Mucosa of descending colon (tissue), 3 donors: Measurements from ENCODE around the gene MAP6. TPM values are rescaled to one million over a fixed set of nuclear protein-coding genes. Genes with fewer than 3 reads are reported as not detected.
A peak's percentile ranks its signal among the peaks of the same experiment; 100 is the strongest.

ENCODE experiments used
- ATAC-seq: fragments of 200-7000 bp; cut with Tn5 transposase; one replicate; pipeline ENCODE4 v1.9.1; 2020; ENCODE audit warnings: mild to moderate bottlenecking, moderate library complexity
- DNase-seq, 3 donors: peaks; one replicate each; pipeline ENCODE4 v3.0.0-alpha.2; 2020
- H3K36me3 ChIP-seq: fragments of 200-600 bp; one replicate; pipeline ENCODE4 v1.8.0; 2021; ENCODE audit warnings: low read depth, mild to moderate bottlenecking
- H3K4me1 ChIP-seq: fragments of 200-600 bp; one replicate; pipeline ENCODE4 v1.8.0; 2021; ENCODE audit warnings: low read depth, mild to moderate bottlenecking
- H3K4me3 ChIP-seq: fragments of 200-600 bp; one replicate; pipeline ENCODE4 v1.8.0; 2021; ENCODE audit warnings: mild to moderate bottlenecking
- H3K9me3 ChIP-seq: fragments of 200-600 bp; one replicate; pipeline ENCODE4 v1.8.0; 2021; ENCODE audit warnings: mild to moderate bottlenecking
- intact Hi-C, 2 donors: fragments of 100-400 bp; cut with DNase I in 1 of 2; cut with micrococcal nuclease in 1 of 2; formaldehyde crosslinking; loops; one replicate each; pipeline versions ENCODE4 v1.11.0 to v1.11.1; 2022; cut with DNase I, micrococcal nuclease
- total RNA-seq, 3 donors: library from RNA; stranded (reverse); fragmentation: NEBNext Ultra II Directional in 2 of 3; extraction: Animal tissue kit (Norgen Biotek cat#: 25700) in 2 of 3; gene quantifications; one replicate each; pipeline versions ENCODE4 v1.2.1 to v1.2.4, GENCODE V29; 2021 to 2023
- TF ChIP-seq, protein P1 (sequence below): fragments of 200-600 bp; IDR thresholded peaks from one replicate; pipeline ENCODE4 v1.8.0; 2022; ENCODE audit warnings: antibody characterized with exemption, mild to moderate bottlenecking
- donor health status: DM: no; HTN: no; CAD: no; lungs with moderate emphysema.
- donor health status: DM: no; HTN: no; CAD: no.
- donor health status: DM: no; HTN: yes; CAD: no.

The MAP6 gene
- total RNA-seq, 3 donors from 2014 or later = 0.84 to 17.7 (median 1.9) TPM

DNA sequence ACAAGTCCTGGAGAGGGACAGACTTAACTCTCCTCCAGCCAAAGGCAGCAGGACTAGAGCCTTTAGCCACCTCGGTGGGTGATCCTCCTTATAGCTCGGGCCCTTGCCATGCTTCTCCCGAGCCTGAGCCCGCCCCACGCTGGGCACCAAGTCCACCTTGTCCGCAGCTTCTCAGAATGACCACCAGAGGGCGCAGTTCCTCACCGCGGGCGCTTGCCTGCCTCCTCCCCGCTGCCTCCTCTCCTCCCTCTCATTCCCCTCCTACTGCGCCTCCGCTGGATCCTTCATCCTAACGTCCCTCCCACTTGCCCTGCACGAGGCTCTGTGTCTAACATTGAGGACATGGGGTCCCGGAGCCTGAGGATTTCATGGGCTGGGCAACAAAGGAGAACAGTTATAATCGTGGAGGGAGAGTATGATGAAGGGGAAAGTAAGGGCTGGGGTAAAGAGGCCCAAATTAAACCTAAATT is 37.5 kb upstream of the MAP6 start:
- DNase-seq = peak; percentile 71 to 79 (median 76)
- Histone ChIP-seq H3K4me1 (peaks cover 6% of the 10 kb centered on the region), H3K9me3 (no peaks in the 10 kb centered on the region), H3K4me3 (no peak overlapping the region), H3K36me3 (no peaks in the 10 kb centered on the region)
- intact Hi-C loops = no loop called here
- TF ChIP-seq, protein P1, sequence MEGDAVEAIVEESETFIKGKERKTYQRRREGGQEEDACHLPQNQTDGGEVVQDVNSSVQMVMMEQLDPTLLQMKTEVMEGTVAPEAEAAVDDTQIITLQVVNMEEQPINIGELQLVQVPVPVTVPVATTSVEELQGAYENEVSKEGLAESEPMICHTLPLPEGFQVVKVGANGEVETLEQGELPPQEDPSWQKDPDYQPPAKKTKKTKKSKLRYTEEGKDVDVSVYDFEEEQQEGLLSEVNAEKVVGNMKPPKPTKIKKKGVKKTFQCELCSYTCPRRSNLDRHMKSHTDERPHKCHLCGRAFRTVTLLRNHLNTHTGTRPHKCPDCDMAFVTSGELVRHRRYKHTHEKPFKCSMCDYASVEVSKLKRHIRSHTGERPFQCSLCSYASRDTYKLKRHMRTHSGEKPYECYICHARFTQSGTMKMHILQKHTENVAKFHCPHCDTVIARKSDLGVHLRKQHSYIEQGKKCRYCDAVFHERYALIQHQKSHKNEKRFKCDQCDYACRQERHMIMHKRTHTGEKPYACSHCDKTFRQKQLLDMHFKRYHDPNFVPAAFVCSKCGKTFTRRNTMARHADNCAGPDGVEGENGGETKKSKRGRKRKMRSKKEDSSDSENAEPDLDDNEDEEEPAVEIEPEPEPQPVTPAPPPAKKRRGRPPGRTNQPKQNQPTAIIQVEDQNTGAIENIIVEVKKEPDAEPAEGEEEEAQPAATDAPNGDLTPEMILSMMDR = peak; percentile 88
- ATAC-seq = peak; percentile 100

DNA sequence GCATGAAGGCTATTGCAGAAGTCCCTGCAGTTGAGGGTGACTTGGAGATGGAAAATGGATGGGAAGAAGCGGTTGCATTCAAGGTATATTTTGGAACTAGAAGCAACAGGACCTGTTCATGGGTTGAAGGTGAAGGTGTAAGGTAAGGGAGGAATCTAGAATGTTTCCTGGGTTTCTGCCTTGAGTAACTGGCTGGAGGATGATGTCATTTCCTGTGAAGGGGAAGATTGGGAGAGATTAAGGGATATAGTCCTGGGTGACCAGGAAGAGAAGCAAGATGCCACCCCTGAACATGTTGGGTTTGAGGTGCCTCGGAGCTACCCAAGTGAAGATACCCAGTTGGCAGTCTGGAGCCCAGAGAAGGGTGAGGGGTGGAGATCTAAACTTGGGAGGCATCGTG is 36.7 kb upstream of the MAP6 start:
- DNase-seq = no peak
- TF ChIP-seq, protein P1 = no peak
- intact Hi-C loops = no loop called here
- Histone ChIP-seq H3K9me3 (no peaks in the 10 kb centered on the region), H3K4me3 (no peak overlapping the region), H3K4me1 (peaks cover 6% of the 10 kb centered on the region), H3K36me3 (no peaks in the 10 kb centered on the region)
- no peak for ATAC-seq

DNA sequence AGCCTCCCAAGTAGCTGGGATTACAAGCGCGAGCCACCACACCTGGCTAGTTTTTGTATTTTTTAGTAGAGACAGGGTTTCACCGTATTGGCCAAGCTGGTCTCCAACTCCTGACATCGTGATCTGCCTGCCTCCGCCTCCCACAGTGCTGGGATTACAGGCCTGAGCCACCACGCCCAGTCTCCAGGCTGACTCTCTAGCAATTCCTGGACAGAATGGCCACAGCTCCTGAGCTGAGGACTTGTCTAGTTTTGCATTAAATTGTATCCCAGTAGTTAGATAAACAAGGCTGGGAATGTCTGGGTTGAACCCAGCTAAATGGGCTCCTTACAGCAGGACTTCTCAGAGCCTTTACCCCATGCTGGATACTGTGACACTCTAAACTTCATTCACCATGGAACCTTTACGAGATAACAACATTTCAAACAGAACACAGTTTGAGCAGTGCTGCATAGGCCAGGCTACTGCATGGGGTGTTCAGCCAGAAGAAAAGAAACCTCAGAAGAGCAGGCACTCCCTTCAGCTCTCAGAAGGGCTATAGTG is 34.9 kb upstream of the MAP6 start:
- TF ChIP-seq, protein P1 = no peak
- intact Hi-C loops = no loop called here
- peaks cover 6% of the 10 kb centered on the region for H3K4me1 ChIP-seq
- H3K9me3 ChIP-seq = no peaks in the 10 kb centered on the region
- no peak for DNase-seq
- no peaks in the 10 kb centered on the region for H3K36me3 ChIP-seq
- H3K4me3 ChIP-seq = no peak overlapping the region
- ATAC-seq = no peak

DNA sequence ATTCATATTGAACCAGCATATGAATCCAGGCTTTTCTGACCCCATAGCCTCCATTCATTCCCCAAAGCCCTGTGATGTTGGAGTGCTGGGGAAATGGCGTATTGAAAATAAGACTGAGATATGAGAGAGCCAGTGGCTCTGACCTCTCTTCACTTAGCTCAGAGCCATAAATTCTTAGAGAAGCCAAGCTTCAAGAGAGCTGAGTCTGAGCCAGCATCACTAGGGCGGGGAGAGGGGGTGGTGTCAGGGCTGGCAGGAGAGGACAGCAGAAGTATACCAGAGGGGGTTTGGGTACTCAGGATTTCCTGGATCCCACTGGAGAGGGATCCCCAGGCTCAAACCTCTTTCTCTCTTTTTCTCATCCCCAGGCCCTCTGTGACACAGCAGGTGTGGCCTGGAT is 32.1 kb upstream of the MAP6 start:
- Histone ChIP-seq H3K9me3 (no peaks in the 10 kb centered on the region), H3K4me1 (peaks cover 4% of the 10 kb centered on the region), H3K36me3 (no peaks in the 10 kb centered on the region), H3K4me3 (no peak overlapping the region)
- TF ChIP-seq, protein P1 = no peak
- ATAC-seq = no peak
- intact Hi-C loops = no loop called here
- DNase-seq = no peak

DNA sequence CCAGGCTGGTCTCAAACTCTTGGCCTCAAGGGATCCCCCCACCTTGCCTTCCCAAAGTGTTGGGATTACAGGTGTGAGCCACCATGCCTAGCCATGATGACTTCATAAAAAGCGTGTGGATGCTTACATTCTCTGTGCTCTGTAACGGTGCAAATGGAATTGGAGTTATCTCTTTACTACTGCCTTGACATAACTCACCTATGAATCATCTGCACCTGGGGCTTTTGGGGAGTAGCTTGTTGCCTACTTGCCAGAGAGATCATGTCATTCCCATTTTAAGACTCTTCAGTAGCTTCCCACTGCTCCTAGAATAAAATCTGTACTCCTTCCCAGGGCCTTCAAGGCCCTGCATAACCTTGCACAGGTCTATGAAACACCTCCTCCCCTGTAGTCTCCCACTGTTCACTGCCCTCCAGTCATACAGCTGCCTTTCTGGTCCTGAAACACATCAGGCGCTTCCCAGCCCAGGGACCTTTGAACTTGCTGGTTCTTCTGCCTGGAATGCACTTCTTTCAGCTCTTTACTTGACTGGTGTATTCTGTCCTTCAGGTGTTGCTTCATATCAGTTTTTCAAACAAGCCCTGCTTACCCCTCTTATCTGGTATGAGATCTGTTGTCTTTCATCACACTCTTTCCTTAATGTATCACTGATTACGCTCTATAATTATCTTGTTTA is 29.2 kb upstream of the MAP6 start:
- intact Hi-C loops = no loop called here
- ATAC-seq = no peak

More for the DNA sequence above, 29.2 kb upstream of the MAP6 start:
- Histone ChIP-seq H3K4me1 (no peaks in the 10 kb centered on the region), H3K36me3 (no peaks in the 10 kb centered on the region), H3K4me3 (no peak overlapping the region), H3K9me3 (no peaks in the 10 kb centered on the region)
- TF ChIP-seq, protein P1 = no peak
- DNase-seq = no peak
